ENCODE data around the gene CD2AP. TPM values are rescaled to one million over a fixed set of nuclear protein-coding genes. Genes with fewer than 3 reads are reported as not detected.
A peak's percentile ranks its signal among the peaks of the same experiment; 100 is the strongest.

The CD2AP gene
- total and polyA plus RNA-seq, 9 of the 15 experiments (the other 6 are each of a cell fraction or from before 2014, with no cell fraction given): 9.4 to 69.7 (median 38.7) TPM

GRCh38 chr6:47661960-47662359 is 184.4 kb downstream of the CD2AP start:
- in situ Hi-C loops (cut with MboI) (no loop called here), intact Hi-C loops (cut with micrococcal nuclease) (no loop called here)
- H3K27me3 ChIP-seq (ENCODE audit: control insufficient read depth in 2 of 2, insufficient read depth in 2 of 2, low read length in 2 of 2): peaks cover 16 to 17% of the 10 kb centered on the region in 2 experiments
- ChIA-PET CTCF (ENCODE audit: low intra/inter-chr PET ratio) (no interaction called here), POLR2A (no interaction called here)
- DNase-seq (ENCODE audit: extremely low read depth in 1 of 4, low spot score in 3 of 4): no peak
- TF ChIP-seq ZNF263 (CRISPR knock-in tag; IDR thresholded peaks at IDR 0.05; ENCODE audit: borderline replicate concordance) (no peak), SMARCC2 (IDR thresholded peaks at IDR 0.05; ENCODE audit: low read depth) (no peak), CREB1 (IDR thresholded peaks at IDR 0.05) (peak; percentile 61), CREB1 (CRISPR knock-in tag; IDR thresholded peaks at IDR 0.05) (peak; percentile 48; the same call in 1 of the 2 replicates), CGGBP1 (CRISPR knock-in tag; IDR thresholded peaks at IDR 0.05) (no peak), ZBTB12 (CRISPR knock-in tag; IDR thresholded peaks at IDR 0.05) (0 out of 2 replicates have a peak, but pooled peaks have one; percentile 11), IRF9 (tag; IDR thresholded peaks at IDR 0.05) (no peak), NFE2L1 (tag; IDR thresholded peaks at IDR 0.05; ENCODE audit: borderline replicate concordance, low read depth) (no peak), CREM (IDR thresholded peaks at IDR 0.05; ENCODE audit: low read depth) (0 out of 2 replicates have a peak, but pooled peaks have one; percentile 31), ATF1 (CRISPR knock-in tag; IDR thresholded peaks at IDR 0.05) (no peak), ATF1 (tag; IDR thresholded peaks at IDR 0.05) (peak; percentile 73), BCOR (IDR thresholded peaks at IDR 0.05) (no peak), FOXA3 (CRISPR knock-in tag; conservative IDR thresholded peaks at IDR 0.05 in 1 of 2, IDR thresholded peaks at IDR 0.05 in 1 of 2) (no peak), SMARCB1 (IDR thresholded peaks at IDR 0.05; ENCODE audit: insufficient read length, low read depth) (no peak)
- no peak overlapping the region for H3K9ac ChIP-seq (ENCODE audit: insufficient read depth in 1 of 2, low read depth in 2 of 2, low read length in 2 of 2)
- no peaks in the 10 kb centered on the region for H3K9me1 ChIP-seq (ENCODE audit: control insufficient read depth, insufficient read depth, low read length)
- H3K4me2 ChIP-seq (ENCODE audit: insufficient read depth, low read length): no peak overlapping the region
- no peak; the same call in 2 of the 3 replicates for ATAC-seq
- H2AFZ ChIP-seq (ENCODE audit: low read depth, low read length): no peak overlapping the region
- FAIRE-seq: no peak
- no peak overlapping the region for H3K27ac ChIP-seq (ENCODE audit: extremely low read depth, low read depth, low read length)
- WGBS (ENCODE audit: insufficient coverage, low coverage, missing lambda C conversion rate): 3% methylated on average over 5 of the region's 5 CpGs
- H3K9me3 ChIP-seq (replicated peaks; ENCODE audit: control insufficient read depth, insufficient read depth, low read depth, low read length): no peaks in the 10 kb centered on the region
- no peaks in the 10 kb centered on the region for H3K4me1 ChIP-seq (replicated peaks in 1 of 2; ENCODE audit: control insufficient read depth in 2 of 2, insufficient read depth in 2 of 2, low read length in 2 of 2)
- H4K20me1 ChIP-seq (replicated peaks; ENCODE audit: control insufficient read depth, insufficient read depth, low read length): no peaks in the 10 kb centered on the region
- no peak overlapping the region for H3K4me3 ChIP-seq
- no peaks in the 10 kb centered on the region for H3K36me3 ChIP-seq (ENCODE audit: control insufficient read depth, insufficient read depth, low read length)
- no TSS peak for BruUV-seq (replicated peaks)
- no peaks in the 10 kb centered on the region for H3K79me2 ChIP-seq (ENCODE audit: control insufficient read depth, insufficient read depth, low read length)
